ENCODE data around the gene GPC6.

DNA sequence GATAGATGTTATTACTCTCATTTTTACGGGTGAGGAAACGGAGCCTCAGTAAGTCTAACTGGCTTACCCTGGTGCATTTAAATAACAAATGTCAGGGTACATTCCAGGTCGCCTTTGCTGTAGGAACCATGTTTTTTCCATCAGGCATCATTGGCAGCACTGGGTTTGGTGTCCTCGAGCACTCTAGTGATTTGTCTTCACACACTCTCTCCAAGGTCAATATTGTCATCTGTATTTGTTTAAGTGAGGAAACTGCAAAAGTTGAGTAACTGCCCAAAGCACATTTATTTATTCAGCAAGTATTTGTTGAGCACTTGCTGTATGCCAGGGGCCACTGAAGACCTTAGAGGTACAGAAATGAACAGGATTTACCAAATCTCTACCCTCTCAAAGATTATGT is 1174.3 kb downstream of the GPC6 start:
- TF ChIP-seq, protein P1, sequence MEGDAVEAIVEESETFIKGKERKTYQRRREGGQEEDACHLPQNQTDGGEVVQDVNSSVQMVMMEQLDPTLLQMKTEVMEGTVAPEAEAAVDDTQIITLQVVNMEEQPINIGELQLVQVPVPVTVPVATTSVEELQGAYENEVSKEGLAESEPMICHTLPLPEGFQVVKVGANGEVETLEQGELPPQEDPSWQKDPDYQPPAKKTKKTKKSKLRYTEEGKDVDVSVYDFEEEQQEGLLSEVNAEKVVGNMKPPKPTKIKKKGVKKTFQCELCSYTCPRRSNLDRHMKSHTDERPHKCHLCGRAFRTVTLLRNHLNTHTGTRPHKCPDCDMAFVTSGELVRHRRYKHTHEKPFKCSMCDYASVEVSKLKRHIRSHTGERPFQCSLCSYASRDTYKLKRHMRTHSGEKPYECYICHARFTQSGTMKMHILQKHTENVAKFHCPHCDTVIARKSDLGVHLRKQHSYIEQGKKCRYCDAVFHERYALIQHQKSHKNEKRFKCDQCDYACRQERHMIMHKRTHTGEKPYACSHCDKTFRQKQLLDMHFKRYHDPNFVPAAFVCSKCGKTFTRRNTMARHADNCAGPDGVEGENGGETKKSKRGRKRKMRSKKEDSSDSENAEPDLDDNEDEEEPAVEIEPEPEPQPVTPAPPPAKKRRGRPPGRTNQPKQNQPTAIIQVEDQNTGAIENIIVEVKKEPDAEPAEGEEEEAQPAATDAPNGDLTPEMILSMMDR (IDR thresholded peaks at IDR 0.05): no peak
- TF ChIP-seq POLR2A (IDR thresholded peaks at IDR 0.05): no peak
